ENCODE data around the gene TTC39B. TPM values are rescaled to one million over a fixed set of nuclear protein-coding genes. Genes with fewer than 3 reads are reported as not detected.

The TTC39B gene
- total and polyA plus RNA-seq, 4 donors = 1.8 to 11.7 (median 2.8) TPM

- TF ChIP-seq RAD21 (IDR thresholded peaks at IDR 0.05) (no peak), YY1 (IDR thresholded peaks at IDR 0.05) (no peak), ZBTB33 (IDR thresholded peaks at IDR 0.05) (no peak)
Observed at GRCh38 chr9:15144622-15145061, 162.4 kb downstream of the TTC39B start (continued).

- Histone ChIP-seq H3K9me3 (ENCODE audit: control insufficient read depth in 4 of 4, low read length in 3 of 4) (no peaks in the 10 kb centered on the region), H3K9ac (ENCODE audit: low read depth in 1 of 2, low read length in 2 of 2) (no peak overlapping the region), H3K36me3 (ENCODE audit: control insufficient read depth in 4 of 4, insufficient read depth in 3 of 4, low read depth in 1 of 4, low read length in 3 of 4) (no peaks in the 10 kb centered on the region), H3K4me3 (ENCODE audit: low read depth in 1 of 3, low read length in 3 of 3) (no peak overlapping the region), H3K27me3 (ENCODE audit: control insufficient read depth in 4 of 4, insufficient read depth in 4 of 4, low read length in 3 of 4) (peaks cover 0 to 6% (median 0%) of the 10 kb centered on the region in 4 donors), H3K4me1 (ENCODE audit: control insufficient read depth in 4 of 4, insufficient read depth in 4 of 4, low read length in 3 of 4) (no peaks in the 10 kb centered on the region), H3K27ac (ENCODE audit: low read depth in 1 of 2, low read length in 2 of 2) (no peak overlapping the region)
- TF ChIP-seq TAF1 (conservative IDR thresholded peaks at IDR 0.05) = no peak
- peak; percentile 77 for TF ChIP-seq CTCF (IDR thresholded peaks at IDR 0.05; ENCODE audit: low read depth, low read length, missing input control)
- no peak for TF ChIP-seq ZBTB33 (IDR thresholded peaks at IDR 0.05)
- TF ChIP-seq RAD21 (IDR thresholded peaks at IDR 0.05) = peak; percentile 71 to 84
- TF ChIP-seq JUND (IDR thresholded peaks at IDR 0.05) = no peak
- WGBS = 57% methylated on average over 6 of the region's 6 CpGs
- DNase-seq (ENCODE audit: low spot score) = no peak
Observed at GRCh38 chr9:15142878-15143534, 164.0 kb downstream of the TTC39B start.

GRCh38 chr9:15140051-15140450 lies 167.0 kb downstream of the TTC39B start:
- no peak overlapping the region for H3K4me3 ChIP-seq (ENCODE audit: low read depth in 1 of 3, low read length in 3 of 3)
- H3K36me3 ChIP-seq (ENCODE audit: control insufficient read depth in 4 of 4, insufficient read depth in 3 of 4, low read depth in 1 of 4, low read length in 3 of 4) = no peaks in the 10 kb centered on the region
- H3K9ac ChIP-seq (ENCODE audit: low read depth in 1 of 2, low read length in 2 of 2) = no peak overlapping the region
- H3K9me3 ChIP-seq (ENCODE audit: control insufficient read depth in 4 of 4, low read length in 3 of 4) = no peaks in the 10 kb centered on the region
- no peak overlapping the region for H3K27ac ChIP-seq (ENCODE audit: low read depth in 1 of 2, low read length in 2 of 2)
- peaks cover 0 to 3% (median under 1%) of the 10 kb centered on the region in 4 donors for H3K4me1 ChIP-seq (ENCODE audit: control insufficient read depth in 4 of 4, insufficient read depth in 4 of 4, low read length in 3 of 4)
- TF ChIP-seq HNF4A (conservative IDR thresholded peaks at IDR 0.05) = no peak
- TF ChIP-seq FOXA2 (IDR thresholded peaks at IDR 0.05) = no peak
- no peak for TF ChIP-seq HNF4G (IDR thresholded peaks at IDR 0.05)
- TF ChIP-seq MAX (IDR thresholded peaks at IDR 0.05) = no peak
- TF ChIP-seq ATF3 (IDR thresholded peaks at IDR 0.05) = no peak
- TF ChIP-seq JUND (IDR thresholded peaks at IDR 0.05) = no peak
- no peak for TF ChIP-seq ZBTB33 (IDR thresholded peaks at IDR 0.05)
- no peak for TF ChIP-seq RXRA (IDR thresholded peaks at IDR 0.05)
- no peak for TF ChIP-seq SP1 (IDR thresholded peaks at IDR 0.05)
- no peak for DNase-seq (ENCODE audit: low spot score)
- 90% methylated on average over 1 of the region's 1 CpG for WGBS
- peaks cover 0 to 6% (median 0%) of the 10 kb centered on the region in 4 donors for H3K27me3 ChIP-seq (ENCODE audit: control insufficient read depth in 4 of 4, insufficient read depth in 4 of 4, low read length in 3 of 4)
